ENCODE results near the gene PATJ.

Gene PATJ

GRCh38 chr1:61931587-61932279, 189.5 kb downstream of the PATJ start:
- POLR2A ChIA-PET, result no interaction called here
- Histone ChIP-seq H3K27ac (ENCODE audit: extremely low read depth, low read depth, low read length) (no peak overlapping the region), H3K4me1 (ENCODE audit: control insufficient read depth, insufficient read depth, low read length) (peaks cover 2% of the 10 kb centered on the region; the same call in 1 of the 2 replicates), H3K9me3 (ENCODE audit: control insufficient read depth, insufficient read depth, low read depth, low read length) (no peaks in the 10 kb centered on the region), H3K36me3 (ENCODE audit: control insufficient read depth in 2 of 2, insufficient read depth in 1 of 2, low read length in 2 of 2) (no peaks in the 10 kb centered on the region; a peak in 1 of 3 replicates), H3K4me3 (ENCODE audit: low read depth, low read length) (no peak overlapping the region)
- CTCF ChIA-PET, result interaction anchor here (0.6 kb wide), 1 partner anchor 92 kb away, joined by 3 read pairs; no protein-coding TSS in a partner anchor
- TF ChIP-seq FEZF1 (tag by site-specific recombination; IDR thresholded peaks at IDR 0.05), result no peak
- no peak for TF ChIP-seq ZNF610 (tag by site-specific recombination; IDR thresholded peaks at IDR 0.05; ENCODE audit: borderline replicate concordance)
- no peak for TF ChIP-seq ZNF121 (tag by site-specific recombination; IDR thresholded peaks at IDR 0.05)
- no peak for TF ChIP-seq WT1 (tag by site-specific recombination; IDR thresholded peaks at IDR 0.05)
- no peak for TF ChIP-seq KLF1 (tag by site-specific recombination; IDR thresholded peaks at IDR 0.05)
- TF ChIP-seq ZSCAN18 (tag by site-specific recombination; IDR thresholded peaks at IDR 0.05), result no peak
- no peak for TF ChIP-seq ZNF211 (tag by site-specific recombination; IDR thresholded peaks at IDR 0.05; ENCODE audit: low read depth)
- no peak for TF ChIP-seq ZNF529 (tag by site-specific recombination; IDR thresholded peaks at IDR 0.05; ENCODE audit: insufficient replicate concordance)
- no peak for TF ChIP-seq EGR2 (tag by site-specific recombination; IDR thresholded peaks at IDR 0.05; ENCODE audit: low read depth)
- no peak for TF ChIP-seq OSR2 (tag by site-specific recombination; IDR thresholded peaks at IDR 0.05)
- TF ChIP-seq TCF7L2 (IDR thresholded peaks at IDR 0.05; ENCODE audit: borderline replicate concordance, low read depth, low read length), result no peak

- Histone ChIP-seq H3K4me1 (ENCODE audit: control insufficient read depth, insufficient read depth, low read length) (no peaks in the 10 kb centered on the region), H3K9me3 (ENCODE audit: control insufficient read depth, insufficient read depth, low read depth, low read length) (no peaks in the 10 kb centered on the region), H3K27ac (ENCODE audit: extremely low read depth, low read depth, low read length) (no peak overlapping the region), H3K36me3 (ENCODE audit: control insufficient read depth in 2 of 2, insufficient read depth in 1 of 2, low read length in 2 of 2) (no peaks in the 10 kb centered on the region; a peak in 1 of 3 replicates), H3K4me3 (ENCODE audit: low read depth, low read length) (no peak overlapping the region)
- TF ChIP-seq ZNF121 (tag by site-specific recombination; IDR thresholded peaks at IDR 0.05) (0 out of 2 replicates have a peak, but pooled peaks have one; percentile 19), ZNF239 (tag by site-specific recombination; IDR thresholded peaks at IDR 0.05) (no peak)
- CTCF ChIA-PET, result no interaction called here
- POLR2A ChIA-PET, result interaction anchor here (0.6 kb wide), 1 partner anchor 42 kb away, joined by 4 read pairs; no protein-coding TSS in a partner anchor
Observed at GRCh38 chr1:61935516-61935915, 193.2 kb downstream of the PATJ start.

- ChIA-PET CTCF (interaction anchor here (0.6 kb wide), 1 partner anchor 368 kb away, joined by 3 read pairs; no protein-coding TSS in a partner anchor), POLR2A (no interaction called here)
- Histone ChIP-seq H3K4me3 (ENCODE audit: low read depth, low read length) (no peak overlapping the region), H3K36me3 (ENCODE audit: control insufficient read depth in 2 of 2, insufficient read depth in 1 of 2, low read length in 2 of 2) (no peaks in the 10 kb centered on the region; a peak in 1 of 3 replicates), H3K9me3 (ENCODE audit: control insufficient read depth, insufficient read depth, low read depth, low read length) (no peaks in the 10 kb centered on the region), H3K27ac (ENCODE audit: extremely low read depth, low read depth, low read length) (no peak overlapping the region), H3K4me1 (ENCODE audit: control insufficient read depth, insufficient read depth, low read length) (no peaks in the 10 kb centered on the region)
- no peak for TF ChIP-seq ZNF837 (tag by site-specific recombination; IDR thresholded peaks at IDR 0.05)
- no peak for TF ChIP-seq ZNF140 (tag by site-specific recombination; IDR thresholded peaks at IDR 0.05)
- TF ChIP-seq PBX3 (CRISPR knock-in tag; IDR thresholded peaks at IDR 0.05), result no peak
- TF ChIP-seq ZNF513 (tag by site-specific recombination; IDR thresholded peaks at IDR 0.05), result no peak
- TF ChIP-seq BCL11B (tag by site-specific recombination; IDR thresholded peaks at IDR 0.05; ENCODE audit: low read depth), result no peak
- no peak for TF ChIP-seq ZNF114 (tag by site-specific recombination; IDR thresholded peaks at IDR 0.05)
- no peak for TF ChIP-seq ZNF2 (tag by site-specific recombination; IDR thresholded peaks at IDR 0.05)
- TF ChIP-seq ZNF341 (tag by site-specific recombination; IDR thresholded peaks at IDR 0.05; ENCODE audit: low read depth), result no peak
- TF ChIP-seq ZNF639 (tag by site-specific recombination; IDR thresholded peaks at IDR 0.05), result no peak
- TF ChIP-seq ZNF398 (tag by site-specific recombination; IDR thresholded peaks at IDR 0.05), result no peak
- no peak for TF ChIP-seq ZNF274 (IDR thresholded peaks at IDR 0.05; ENCODE audit: low read length)
- no peak for TF ChIP-seq ZNF274 (tag by site-specific recombination; IDR thresholded peaks at IDR 0.05; ENCODE audit: borderline replicate concordance)
Observed at GRCh38 chr1:61936839-61937238, 194.6 kb downstream of the PATJ start.
